NCI-H146 treated with DMSO at 0.1 percent for 48 hours (cell line): ENCODE results near the gene MTHFSD.

Source experiments
- DNase-seq: peaks from one replicate; lab custom pipeline; 2025; ENCODE audit not compliant: unreplicated experiment; lab: John Stamatoyannopoulos, UW

The MTHFSD gene

DNA sequence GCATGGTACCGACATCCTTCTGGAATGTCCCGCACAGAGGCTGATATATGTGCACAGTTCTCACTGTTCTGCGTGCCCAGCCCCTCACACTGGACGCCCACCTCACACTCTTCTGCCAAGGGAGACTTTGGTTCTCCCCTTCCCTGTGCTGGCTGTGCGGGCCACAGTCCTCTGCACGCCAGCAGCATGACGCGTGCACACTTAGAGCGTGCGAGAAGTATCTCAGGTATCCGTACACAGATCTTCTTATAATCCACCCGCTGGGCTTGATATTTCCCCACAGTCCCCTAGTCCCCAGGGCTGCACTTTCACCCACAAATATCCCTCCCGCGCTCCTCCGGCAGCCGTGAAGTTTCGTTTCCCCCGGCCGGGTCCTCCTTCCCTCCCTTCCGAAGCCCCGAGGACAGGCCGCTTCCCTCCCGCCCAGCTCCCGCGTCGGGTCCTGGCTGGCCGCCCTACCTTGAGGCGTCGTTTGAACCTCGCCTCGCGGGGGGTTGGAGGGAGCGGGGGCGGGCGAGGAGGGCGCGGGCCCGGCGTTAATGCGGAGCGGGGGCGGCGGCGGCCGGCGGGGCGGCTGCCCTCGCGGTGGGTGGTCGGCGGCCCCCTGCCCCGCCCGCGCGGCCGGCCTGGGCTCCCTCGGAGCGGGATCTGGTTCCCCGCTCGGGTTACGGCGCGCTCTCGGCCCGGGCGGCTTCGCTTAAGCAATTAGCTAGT lies 49.7 kb downstream of the MTHFSD start:
- DNase-seq, result no peak

DNA sequence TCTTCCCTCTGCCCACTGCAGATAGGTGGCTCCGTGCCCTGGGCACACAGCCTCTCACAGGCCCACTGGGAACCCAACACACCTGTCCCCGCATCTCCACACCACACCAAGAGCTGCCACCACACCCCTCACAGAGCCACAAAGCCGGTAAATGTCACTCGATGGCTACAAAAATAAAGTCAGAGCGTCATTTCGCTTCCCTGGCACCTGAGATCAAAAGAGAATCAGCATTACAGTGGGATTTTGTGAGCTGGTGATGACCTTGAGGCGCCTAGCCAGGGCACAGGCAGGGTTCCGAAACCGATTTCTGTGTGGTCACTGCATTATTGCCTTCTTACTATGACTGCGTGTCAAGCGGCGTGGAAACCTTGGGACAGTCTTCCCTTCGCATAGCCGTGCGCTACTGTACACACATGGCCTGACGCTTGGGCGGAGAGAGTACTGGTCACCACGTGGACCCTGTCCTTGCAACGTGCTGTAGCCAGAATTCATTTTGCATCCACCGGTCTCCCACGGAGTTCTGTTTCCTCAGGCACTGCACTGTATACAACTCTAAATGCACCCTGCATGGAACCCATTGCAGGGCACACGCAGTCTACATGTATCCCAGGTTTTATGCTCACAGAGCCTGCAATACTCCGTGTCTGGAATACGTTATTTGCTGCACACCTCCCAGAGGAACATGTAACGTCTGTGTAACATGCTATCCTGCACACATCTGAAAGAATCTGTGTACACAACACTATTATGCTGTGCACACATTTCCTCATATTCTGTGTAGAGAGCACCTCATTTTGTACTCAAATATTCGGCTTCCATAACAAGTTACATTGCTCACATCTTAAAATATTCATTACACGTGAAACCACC lies 50.5 kb downstream of the MTHFSD start:
- DNase-seq, result no peak

DNA sequence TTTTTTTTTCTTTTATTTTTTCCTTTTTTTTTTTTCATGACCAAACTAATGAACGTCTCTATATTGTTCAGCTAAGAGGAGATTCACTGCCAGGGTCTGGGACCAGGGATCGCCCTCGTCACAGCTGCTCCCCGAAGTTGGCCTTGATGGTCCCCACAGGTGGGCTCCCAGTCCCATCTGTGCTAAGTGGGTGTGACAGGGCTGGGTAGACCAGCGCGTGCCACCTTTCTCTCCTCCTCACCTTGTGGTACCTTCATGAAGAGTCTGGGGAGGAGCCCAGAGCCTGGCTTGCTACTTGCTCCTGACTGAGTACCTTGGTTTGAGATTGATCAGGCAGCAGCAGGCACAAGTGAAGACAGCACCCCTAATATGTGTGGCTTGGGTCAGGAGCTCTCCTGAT lies 51.2 kb downstream of the MTHFSD start:
- DNase-seq, result no peak

DNA sequence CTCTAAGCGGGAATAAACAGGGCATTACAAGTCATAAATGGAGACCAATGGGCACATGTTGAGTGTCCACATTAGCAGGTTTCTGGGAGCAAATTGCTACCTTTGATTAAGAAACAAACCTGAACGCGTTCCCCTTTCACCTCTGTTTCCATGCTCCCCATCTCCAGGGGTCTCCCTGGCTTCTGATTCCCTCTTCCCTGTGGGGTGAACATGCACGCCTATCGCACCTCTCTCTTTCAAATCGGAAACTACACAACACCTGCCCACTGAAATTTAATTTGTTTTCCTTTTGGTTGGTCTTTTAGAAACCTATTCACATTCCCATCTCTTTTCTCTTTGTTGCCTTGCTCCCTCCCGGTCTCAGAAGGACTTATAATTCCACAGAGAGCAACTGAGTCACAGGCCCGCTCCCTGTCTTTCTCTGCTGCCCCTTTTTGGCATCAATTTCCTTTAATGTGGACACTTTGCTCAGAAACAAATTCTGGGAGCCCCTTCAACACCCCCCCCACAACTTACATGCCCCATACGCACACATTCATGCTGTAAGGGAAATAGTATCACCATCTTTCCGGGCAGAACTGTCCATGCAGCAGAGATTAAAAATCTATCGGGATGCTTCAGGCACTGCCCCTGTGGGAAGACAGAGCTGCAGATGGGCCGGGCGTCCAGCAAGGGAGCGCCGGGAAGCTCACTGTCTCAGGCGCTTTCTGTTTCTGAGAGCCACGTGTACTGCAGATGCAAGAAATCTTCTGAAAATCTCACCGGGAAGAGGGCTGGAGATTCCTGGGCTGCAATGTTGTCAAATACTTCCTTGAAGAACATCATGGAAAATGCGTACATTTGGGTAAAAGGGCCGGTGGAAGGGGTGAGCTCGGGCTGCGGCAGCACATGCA lies 51.9 kb downstream of the MTHFSD start:
- DNase-seq, result no peak

DNA sequence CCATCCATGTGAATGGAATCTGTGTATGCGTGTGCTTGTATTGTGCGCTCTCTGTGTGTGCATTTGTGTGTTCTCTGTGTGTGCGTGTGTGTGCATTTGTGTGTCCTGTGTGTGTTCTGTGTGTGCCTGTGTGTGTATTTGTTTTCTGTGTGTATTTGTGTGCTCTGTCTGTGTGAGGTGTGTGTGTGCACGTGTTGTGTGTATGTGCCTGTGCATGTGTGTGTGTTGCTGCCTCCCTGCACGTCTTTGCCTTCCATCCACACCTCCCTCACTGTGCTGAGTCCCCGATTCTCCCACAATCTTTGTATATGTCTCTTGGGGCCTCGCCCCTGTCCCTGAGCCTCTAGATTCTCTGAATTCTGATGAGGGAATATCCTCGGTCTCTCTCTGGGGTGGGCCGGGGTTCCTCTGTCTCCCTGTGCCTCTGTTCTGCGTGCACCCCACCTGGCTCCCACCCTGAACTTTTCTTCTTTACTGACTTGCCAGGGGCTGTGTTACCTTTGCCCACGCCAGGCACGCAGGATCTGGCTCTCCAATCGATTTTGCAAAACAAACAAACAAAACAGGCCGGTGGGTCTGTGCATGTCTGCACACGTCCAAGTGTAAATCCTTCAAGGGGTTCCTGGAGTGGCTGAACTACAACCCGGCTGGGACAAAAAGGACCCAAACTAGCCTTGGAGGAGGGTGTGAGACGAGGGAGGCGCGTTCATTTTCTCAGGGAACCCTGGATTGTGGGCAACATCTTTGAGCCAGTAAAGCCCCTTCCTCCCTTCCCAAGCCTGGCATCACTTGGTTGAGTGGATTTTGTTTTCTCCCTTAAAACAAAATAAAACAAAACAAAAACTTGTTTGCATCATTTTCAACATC lies 52.8 kb downstream of the MTHFSD start:
- DNase-seq, result no peak

DNA sequence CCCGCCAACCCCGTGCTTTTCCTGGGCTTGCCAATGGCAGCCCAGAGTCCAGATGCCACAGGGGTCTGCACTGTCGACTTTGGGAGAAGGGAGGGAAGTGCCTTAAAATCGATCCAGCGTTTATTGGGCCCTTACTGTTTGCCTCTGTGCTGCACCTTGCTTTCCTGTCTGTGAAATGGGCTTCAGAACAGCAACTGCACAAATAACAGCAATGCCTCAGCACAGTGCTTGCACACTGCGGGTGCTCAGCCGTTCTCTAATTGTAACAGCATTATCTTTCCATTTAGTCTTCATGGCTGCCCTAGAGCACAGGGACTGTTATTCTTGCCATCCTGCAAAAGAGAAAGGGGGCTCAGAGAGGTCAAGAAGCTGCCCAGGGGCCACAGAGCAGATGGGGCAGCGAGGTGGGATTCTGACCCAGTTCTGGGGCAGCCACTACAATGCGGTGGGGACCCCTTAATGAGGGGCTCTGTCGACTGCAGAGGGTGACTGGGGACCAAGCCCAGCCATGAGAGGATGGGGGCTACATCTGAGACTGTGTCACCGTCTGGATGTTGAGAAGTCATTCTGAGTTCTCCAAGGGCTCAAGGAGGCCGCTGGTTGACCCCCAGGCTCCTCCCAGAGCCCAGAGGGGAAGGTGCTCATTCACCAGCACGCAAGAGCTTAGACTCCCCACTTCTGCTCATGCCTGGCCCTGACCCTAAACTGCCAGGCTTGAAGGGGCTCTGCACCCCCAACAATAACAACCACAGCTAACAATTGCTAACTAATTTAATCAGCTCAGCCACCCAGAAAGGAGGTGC lies 54.1 kb downstream of the MTHFSD start:
- no peak for DNase-seq

DNA sequence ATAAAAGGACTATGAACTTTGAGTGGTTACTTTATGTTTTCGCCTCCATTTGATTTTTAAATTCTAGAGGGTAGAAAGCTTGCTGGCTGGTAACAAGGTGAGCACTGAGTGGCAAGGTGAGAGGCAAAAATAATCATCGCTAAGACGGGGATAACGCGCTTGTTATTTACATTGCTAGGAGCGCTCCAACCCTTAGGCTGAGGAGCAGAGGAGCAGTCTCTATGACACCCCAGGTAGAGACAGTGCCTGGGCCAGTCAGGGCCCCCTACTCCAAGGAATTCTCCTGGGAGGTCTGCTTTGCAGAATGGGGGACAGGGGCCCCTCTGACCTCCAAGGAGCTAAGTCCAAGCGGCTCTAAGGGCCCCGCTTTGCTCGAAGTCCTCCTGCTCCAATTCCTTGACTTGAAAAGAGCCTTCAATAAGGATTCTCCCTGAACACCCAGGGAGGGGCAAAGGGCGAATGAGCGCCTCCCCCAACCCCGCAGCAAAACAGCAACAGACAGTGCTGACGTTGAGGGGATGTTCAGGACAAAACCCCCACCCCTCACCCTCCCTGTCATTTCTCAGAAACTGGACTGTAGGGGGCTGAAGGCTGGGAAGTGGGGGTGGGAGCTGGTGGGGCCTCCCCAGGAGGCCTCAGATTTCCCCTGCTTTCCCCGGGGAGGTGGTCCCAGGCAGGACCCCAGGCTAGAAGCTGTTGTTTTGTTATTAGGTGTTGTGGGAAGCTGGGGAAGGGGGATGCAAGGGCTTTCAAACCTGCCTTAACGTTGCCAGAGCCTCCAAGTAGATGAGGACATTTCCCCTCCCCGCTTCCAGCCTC lies 54.9 kb downstream of the MTHFSD start:
- no peak for DNase-seq

DNA sequence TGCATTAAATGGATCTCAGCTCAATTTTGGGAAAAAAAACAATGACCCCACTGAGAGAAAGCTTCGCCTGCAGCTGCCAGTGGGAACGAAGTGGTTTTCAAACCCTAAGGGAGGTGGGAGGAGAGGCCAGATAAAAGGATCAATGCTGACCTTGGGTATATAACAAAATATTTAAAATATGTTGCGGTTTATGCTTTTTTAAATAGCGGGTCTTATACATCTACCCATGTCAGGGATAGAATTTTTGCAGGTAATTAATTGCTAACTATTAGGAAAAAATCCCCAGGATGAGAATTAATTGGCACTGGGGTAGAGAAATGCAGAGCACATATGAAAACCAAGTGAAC lies 55.6 kb downstream of the MTHFSD start:
- no peak for DNase-seq

DNA sequence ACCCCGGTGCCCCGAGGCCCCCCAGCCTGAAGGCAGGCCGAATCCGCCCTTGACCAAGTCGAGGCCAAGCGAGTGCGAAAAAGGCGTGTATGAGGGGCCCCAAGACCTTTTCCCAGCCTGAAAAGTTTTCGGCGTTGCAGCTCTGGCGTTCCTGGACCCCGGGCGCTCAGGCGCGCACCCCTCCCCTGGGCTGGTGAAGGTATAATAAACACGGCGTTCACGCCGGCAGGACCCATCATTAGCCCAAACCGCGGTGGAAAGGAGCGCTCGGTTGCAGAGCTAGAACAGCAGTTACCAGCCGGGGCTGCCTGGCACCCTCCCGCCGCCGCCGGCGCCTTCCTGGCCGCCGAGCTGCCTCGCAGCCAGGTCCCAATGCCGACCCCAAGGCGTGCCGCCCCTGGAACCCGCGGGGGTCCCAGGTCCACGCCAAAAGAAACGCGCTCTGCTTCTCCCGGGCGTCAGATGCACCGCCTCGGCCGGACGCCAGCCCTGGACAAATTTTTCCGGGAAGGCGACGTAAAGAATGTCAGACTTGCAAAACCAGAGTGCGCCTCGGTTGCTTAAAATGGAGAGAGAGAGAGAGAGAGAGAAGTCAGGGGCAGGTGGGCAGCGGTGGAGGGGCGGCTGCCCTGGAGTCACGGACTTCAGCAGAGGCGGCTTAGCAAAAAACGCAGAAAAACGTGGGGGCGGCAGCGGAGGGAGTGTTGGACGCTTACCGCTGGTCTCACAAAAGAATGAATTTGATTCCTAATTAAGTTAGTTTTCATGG lies 56.2 kb downstream of the MTHFSD start:
- DNase-seq, result no peak

DNA sequence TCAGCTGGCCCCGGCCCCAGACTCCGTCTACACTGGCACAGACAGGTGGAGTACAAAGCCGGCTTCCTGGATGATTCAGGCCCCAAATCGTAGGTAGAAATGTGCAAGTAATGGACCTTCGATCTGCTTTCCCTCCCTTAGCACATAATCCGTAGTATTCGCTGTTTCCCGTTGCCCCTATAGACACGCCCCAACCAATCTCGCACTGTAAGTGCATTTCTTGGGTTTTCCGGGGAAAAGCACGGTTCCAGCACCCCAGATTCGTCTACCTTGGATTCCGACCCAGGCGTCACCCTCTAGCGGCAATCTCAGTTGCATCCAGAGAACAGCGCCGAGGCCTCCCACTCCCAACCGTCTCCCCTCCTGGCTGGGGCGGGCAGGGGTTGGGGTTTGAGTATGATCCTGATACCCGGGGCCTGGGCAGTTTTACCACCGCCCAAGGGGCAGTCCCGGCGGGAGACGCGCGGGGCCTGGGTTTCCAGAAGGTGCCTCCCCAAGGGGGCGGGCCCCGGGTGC lies 56.8 kb downstream of the MTHFSD start:
- no peak for DNase-seq

DNA sequence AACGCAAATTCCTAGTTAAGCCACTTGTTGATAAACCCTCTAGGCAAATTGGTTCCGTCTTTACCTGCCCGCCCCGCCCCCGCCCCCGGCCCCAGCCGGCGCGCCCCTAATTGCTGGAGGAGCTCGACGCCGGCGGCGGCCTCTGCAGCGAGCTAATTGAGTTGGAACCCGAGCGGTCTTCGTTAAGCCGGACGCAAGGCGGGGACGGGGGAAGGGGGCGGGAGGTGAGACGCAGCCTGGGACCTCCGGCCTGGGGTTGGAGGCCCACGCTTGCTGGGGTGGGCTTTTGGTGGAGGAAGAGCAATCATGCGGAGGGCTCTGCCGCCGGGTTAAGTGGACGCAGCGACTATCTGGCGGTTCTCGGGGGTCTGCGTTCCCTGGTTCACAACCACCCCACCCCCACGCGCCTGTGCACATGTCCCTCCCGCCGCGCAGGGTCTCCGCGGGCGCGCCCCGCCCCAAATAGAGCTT lies 57.4 kb downstream of the MTHFSD start:
- no peak for DNase-seq

DNA sequence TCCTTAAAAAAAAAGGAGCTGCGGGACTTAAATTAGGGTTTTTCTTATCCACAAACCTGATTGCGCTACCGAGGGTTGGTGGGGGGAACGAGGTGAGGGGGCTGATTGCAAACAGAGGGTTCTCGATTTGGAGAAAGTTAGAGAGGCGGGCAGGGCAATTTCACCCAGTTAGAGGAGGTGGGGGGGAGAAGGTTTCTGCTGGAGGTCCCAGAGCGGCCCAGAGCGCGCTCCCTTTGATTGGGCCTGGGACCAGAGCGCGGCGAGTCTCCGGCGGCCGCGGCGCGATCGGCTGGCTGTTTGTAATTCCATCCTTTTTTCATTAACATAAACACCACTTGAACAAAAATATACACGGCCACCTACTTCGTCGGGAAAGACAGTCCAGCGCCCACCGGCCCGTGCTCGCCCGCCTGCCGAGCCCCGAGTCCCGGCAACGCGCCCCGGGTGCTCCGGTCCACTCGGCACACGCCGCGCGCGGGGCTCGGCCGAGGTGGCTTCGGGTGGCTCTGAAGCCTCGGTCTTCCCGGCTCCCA lies 58.0 kb downstream of the MTHFSD start:
- DNase-seq, result no peak

DNA sequence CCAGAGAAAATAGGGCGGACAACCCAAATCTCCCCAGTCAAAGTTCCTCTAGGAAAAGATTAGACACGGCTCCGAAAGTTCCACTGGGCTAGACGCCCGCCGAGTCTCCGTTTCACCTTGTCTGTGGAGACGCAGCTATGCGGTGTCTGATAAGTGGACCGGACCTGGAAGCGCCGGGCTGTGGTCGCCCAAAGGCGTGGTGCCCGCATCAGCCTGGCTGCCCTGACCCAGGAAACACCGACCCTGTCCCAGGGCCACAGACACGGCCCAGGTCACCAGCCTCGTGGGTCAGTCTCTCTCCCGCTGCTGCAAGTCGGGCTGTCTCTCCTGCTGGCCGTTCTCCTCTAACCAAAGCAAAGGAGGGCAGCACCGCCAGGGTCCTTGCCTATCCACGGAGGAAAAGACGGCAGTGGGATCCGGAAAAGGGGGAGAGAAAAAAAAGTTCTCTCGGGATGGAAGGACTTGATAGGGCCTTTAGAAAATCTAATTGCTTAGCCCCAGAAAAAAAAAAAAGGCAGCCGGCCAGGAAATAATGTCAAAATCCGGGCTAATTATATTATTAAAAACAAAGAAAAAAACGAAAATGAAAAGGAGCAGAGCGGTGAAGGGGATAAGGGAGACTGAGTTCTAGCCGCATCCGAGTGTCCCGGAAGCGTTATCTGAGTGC lies 58.6 kb downstream of the MTHFSD start:
- no peak for DNase-seq

DNA sequence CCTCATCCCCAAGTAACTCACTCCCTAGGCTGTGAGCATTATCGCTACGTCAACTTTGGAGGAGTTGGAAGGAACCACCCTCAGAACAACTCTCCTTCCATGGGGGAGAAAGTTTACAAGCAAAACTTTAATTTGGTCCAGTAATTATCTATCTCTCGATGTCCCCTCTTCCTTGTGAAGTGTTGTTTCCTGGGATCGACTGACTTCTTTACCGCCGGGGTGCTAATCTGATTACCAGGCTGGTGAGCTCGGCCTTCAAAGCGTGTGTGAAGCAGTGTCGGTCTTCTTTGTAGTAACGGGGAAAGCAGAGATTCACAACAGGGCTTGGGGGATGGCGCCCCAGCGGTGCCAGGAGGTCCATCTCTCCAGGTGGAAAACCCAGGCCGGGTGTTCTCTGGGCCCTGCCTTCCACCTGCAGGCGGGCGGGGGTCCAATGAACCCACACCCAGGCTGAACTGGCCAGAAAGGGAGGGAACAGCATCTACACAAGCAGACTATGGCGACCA lies 59.2 kb downstream of the MTHFSD start:
- no peak for DNase-seq

DNA sequence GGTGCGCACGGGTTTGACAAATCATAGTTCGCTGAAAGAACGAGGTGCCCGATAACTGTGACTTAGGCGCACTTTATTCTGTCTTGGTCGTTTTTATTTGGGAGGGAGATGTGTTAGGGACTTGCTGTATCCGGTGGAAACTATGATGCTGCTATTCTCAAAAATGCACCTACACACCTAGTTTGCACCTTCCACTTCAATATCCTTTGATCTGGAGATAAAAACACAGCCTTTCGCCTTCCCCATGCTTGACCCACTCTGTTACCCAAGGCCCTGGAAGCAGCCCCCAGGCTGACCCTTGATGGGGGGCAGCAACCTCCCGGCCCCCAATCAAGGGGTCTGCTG lies 59.7 kb downstream of the MTHFSD start:
- DNase-seq, result no peak

DNA sequence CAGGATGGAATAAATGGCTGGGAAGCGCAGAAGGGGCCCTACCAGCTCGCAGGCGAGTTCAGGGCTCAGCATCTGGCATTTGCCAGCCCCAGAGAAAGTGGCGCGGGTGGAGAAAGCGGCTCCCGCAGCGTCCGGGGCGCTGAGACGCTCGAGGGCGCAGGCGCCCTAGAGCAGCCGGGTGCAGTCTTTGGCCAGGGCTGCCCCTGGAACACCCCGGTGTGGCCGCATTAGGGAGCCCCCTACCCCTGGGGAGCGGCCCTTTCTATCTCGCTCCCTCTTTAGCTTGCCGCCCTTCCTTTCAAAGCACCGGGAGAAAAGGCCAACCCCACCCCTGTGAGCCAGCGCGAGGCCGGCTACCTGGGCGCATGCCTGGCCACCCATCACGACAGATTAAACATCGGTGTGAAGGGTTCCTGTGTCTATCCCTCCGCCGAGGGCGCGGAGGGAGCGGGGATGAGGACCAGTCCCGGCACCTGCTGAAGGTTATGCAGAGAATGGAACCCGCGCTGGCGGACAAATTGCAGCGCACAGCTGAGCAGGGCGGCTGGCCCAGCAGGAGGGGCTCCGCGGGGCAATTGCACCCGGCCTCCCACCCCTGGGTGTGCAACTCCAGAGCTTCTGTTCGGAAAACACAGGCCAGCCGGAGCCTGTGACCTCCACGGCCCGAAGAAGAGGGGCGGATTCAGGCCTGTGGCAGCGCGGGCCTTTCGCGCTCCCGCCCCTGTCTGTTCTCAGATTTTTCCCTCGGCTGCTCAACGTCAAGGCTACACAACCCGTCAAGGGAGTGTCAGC lies 60.3 kb downstream of the MTHFSD start:
- DNase-seq, result no peak
